Endometrial microvascular endothelial cells (primary cell): ENCODE data around the gene BCAS4. TPM values are rescaled to one million over a fixed set of nuclear protein-coding genes. Genes with fewer than 3 reads are reported as not detected.
"Not testable (repeated sequence)": the region's sequence is repeated elsewhere in the genome, so short reads cannot be mapped to it uniquely, and the experiment has no call there.

ENCODE experiments used
- in situ Hi-C: cut with HindIII; loops from 2 replicates; pipeline ENCODE4 v1.10.0; 2017; ENCODE audit warnings: low sequenced_read_pairs, low pct_unique_long_range_greater_than_20kb; ENCODE audit errors: inconsistent ontology term
- total RNA-seq: library from RNA; depleted of rRNA; stranded (reverse); fragments of >200 nt; gene quantifications from one replicate; pipeline ENCODE4 v1.2.3, GENCODE V29; 2015; ENCODE audit errors: inconsistent ontology term

Gene BCAS4, protein sequence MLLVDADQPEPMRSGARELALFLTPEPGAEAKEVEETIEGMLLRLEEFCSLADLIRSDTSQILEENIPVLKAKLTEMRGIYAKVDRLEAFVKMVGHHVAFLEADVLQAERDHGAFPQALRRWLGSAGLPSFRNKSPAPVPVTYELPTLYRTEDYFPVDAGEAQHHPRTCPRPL
- 3.1 TPM for total RNA-seq

DNA sequence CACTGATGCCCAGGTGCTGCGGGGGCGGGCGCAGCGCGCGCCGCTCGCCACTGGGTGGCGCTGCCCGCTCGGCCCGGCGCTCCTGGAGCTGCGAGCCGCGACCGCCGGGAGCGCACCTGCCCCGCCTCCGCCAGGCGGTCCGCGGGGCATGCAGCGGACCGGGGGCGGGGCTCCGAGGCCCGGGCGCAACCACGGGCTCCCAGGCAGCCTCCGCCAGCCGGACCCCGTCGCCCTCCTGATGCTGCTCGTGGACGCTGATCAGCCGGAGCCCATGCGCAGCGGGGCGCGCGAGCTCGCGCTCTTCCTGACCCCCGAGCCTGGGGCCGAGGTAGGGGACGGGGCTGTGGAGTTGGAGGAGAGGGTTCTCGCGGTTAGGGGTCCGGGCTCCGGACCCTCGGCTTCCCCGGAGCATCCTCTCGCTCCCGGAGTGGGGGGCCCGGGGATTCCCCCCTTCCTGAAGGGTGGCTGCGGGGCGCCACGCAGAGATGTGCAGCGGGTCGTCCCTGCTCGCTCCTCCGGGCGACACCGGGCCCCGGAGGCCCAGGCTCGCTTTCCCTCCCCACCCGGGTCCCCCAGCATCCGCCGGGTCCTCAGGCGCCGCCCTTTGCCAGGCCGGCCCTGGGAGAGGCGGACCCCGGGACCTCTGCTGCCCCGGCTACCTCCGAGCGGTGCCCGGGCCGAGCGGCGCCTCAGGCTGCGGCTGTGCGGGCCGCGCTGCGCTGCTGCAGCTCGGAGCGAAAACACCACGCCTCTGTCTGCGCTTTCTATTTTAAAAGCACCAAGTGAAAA lies at the start of gene BCAS4:
TSS of gene BCAS4 (plus strand) at position 216 of the 789 bp plus-strand sequence. CDS start at position 239, 23 bp downstream.
- in situ Hi-C loops, result no loop called here

GRCh38 chr20:50745634-50746137 lies 49.2 kb upstream of the BCAS4 start:
- in situ Hi-C loops, result no loop called here

- in situ Hi-C loops, result no loop called here
These were observed 48.5 kb upstream of the BCAS4 start for GRCh38 chr20:50746138-50746940.

GRCh38 chr20:50747275-50747674 lies 47.6 kb upstream of the BCAS4 start:
- in situ Hi-C loops, result no loop called here

DNA sequence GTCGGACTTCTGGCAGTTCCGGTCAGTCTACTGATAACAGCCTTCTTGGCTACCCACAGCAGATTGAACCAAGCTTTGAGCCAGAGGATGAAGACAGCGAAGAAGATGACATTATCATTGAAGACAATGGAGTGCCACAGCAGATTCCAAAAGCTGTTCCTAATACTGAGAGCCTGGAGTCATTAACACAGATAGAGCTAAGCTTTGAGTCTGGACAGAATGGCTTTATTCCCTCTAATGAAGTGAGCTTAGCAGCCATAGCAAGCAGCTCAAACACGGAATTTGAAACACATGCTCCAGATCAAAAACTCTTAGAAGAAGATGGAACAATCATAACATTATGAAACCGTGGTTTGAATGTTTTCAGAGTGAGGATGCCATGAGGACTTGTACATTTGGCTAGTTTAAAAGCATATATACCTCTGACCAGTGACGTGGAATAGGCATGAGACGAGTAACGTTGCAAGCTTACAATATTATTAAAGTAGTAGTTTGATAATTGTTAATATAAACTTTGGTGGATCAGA lies 44.7 kb upstream of the BCAS4 start:
- in situ Hi-C loops, result no loop called here

DNA sequence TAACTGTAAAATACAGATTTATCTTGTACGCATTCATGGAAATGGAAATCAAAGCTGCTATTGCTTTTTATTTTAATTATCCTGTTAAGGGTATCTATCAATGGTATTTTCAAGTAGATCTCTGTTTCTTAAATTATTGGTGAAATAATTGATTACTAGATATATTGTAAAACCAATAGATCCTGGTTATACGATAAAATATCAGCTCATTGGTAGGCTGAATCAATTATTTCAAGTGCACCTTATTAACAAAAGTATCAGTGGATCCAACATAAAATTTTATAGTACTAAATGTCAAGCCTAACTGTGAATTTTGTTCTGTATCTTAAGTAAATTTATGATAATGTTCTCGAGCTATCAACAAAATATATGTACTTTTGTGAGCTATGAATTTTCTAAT lies 41.7 kb upstream of the BCAS4 start:
- in situ Hi-C loops, result no loop called here

DNA sequence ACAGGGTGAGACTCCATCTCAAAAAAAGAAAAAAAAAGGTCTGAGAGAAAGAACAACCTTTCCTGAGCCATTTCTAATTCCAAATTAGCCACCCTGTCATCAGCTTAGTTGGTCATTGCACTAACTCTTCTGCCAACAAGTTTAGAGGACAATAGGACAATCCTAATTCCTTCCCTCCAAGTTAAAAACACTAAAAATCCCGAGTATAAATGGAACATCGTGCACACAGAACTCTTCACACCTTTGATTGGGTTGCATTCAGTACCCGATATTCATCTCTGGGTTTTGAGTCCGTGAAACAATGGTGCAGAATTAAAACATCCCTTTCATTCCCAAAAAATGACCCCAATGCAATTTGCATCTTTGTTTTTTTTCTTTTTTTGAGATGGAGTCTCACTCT lies 40.4 kb upstream of the BCAS4 start:
- in situ Hi-C loops, result no loop called here

DNA sequence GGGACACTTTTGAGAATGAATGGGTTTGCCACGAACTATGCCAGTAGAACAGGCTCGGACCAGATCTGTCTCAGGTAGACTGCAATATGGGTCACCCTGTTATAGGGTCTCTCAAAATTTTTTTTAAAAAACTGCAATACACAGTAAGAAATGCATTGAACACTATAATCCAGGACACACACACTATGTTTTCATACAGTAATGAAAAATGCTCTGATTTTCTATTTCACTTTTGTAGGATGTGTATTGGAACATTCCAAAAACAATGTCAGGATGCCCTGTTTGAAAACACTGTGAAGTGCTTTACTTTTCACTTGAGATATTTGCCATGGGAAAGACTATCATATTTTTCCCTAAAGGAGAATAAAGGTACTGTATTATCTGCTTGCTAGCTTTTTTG lies 38.4 kb upstream of the BCAS4 start:
- in situ Hi-C loops, result no loop called here

DNA sequence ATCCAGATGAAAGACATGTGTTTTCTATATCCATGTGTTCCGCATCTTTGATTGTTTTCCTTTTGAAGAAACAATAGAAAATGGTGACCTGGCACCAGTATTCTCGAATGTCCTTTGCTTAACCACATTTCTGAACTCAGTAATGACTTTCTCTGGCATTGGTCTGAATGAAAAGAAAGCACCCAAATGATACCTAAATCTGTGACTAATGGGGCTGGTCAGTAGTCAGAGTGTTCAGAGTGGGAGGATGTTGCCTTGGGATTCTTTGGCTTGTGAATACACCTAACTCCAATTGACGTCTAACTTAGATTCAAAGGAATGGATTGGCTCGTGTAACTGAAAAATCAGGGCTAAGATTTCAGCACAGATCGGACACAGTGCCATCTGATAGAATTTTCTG lies 36.4 kb upstream of the BCAS4 start:
- in situ Hi-C loops, result no loop called here

DNA sequence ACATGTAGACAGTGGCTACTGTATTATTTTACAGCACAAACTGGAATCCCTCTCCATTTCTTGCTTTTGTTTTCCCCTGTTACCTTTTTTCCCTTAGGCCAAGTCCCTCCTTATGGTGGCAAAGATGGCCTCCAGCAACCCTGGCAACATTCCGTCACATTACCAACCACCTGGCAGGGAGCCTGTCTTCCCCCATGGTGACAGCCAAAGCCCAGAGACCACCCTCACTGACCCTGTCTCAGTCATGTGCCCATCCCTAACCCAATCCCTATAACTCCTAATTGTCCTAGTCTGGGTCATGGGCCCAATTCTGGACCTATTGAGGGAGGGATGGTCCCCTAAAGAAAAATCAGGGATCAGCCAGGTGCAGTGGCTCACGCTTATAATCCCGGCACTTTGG lies 35.9 kb upstream of the BCAS4 start:
- in situ Hi-C loops, result no loop called here

- in situ Hi-C loops, result no loop called here
These were observed 35.2 kb upstream of the BCAS4 start for GRCh38 chr20:50759678-50760077.

- in situ Hi-C loops, result no loop called here
These were observed 32.8 kb upstream of the BCAS4 start for GRCh38 chr20:50762045-50762422.

DNA sequence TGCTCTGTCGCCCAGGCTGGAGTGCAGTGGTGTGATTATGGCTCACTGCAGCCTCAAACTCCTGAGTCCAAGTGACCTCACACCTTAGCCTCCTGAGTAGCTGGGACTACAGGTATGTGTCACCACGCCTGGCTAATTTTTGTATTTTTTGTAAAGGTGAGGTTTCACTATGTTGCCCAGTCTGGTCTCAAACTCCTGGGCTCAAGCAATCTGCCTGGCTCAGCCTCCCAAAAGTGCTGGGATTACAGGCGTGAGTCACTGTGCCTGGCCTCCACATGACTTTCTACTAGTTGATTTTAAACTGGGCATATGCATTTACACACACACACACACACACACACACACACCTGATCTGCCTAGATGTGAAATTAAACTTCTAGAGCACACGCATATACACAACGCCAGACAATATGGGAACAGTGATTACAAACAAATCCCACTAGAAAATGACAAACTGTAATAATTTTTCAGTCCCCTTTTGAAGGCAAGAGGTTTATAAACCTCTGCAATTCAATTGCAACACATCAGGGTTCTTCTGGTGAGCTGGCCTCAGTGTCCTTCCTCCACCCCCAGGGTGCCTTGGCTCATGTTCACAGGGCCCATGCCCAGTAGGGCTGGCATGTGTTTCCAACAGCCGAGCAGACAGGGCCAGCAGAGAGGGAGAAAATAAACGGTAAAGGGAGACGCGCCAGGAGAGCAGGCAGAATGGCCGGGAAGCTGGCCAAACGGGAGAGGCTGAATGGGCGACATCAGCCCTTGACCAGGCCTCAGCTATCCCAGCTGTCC lies 32.2 kb upstream of the BCAS4 start:
- in situ Hi-C loops, result no loop called here

- in situ Hi-C loops, result not testable (repeated sequence)
These were observed 31.1 kb upstream of the BCAS4 start for GRCh38 chr20:50763550-50764458.

GRCh38 chr20:50765251-50765650 lies 29.6 kb upstream of the BCAS4 start:
- in situ Hi-C loops, result not testable (repeated sequence)

DNA sequence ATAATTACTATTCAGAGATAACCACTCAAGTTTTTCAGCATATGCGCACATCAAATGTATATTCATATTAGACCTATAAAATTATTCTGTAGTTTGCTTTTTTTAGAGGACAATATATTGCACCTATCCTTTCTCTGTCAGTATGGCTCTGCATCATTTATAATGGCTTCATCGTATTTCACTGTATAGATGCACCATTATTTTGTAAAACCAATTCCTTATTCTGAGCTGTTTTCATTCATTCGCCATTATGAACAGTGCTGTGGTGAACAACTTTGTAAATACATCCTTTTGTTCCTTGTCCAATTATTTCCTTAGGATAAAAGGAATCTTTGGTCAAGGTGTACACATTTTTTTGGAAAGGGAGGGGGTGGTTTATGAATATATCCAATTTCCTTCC lies 29.2 kb upstream of the BCAS4 start:
- in situ Hi-C loops, result no loop called here

- in situ Hi-C loops, result not testable (repeated sequence)
These were observed 27.7 kb upstream of the BCAS4 start for GRCh38 chr20:50766955-50767809.
